Spleen (tissue), 13 donors: ENCODE measurements around the gene ZBTB8OS. TPM values are rescaled to one million over a fixed set of nuclear protein-coding genes. Genes with fewer than 3 reads are reported as not detected.
"Not testable (repeated sequence)": the region's sequence is repeated elsewhere in the genome, so short reads cannot be mapped to it uniquely, and the experiment has no call there.

ENCODE experiments used
- DNase-seq: peaks from one replicate; pipeline ENCODE4 v3.0.0-alpha.2; 2020
- H3K27ac ChIP-seq, 8 donors: fragments of 200-600 bp; sonication (generic) in 7 of 8; 1 replicate in 4 of 8; 2 replicates in 4 of 8; pipeline versions ENCODE4 v1.5.0 to v1.8.0; 2016 to 2021; ENCODE audit warnings: inconsistent platforms in 4 of 8, mild to moderate bottlenecking in 4 of 8, moderate library complexity in 1 of 8
- H3K27me3 ChIP-seq, 7 donors: fragments of 200-600 bp; sonication (generic) in 6 of 7; replicated peaks in 1 of 7; 1 replicate in 4 of 7; 2 replicates in 3 of 7; pipeline versions ENCODE4 v1.5.0 to v1.8.0; 2016 to 2021; ENCODE audit warnings: inconsistent platforms in 3 of 7, mild to moderate bottlenecking in 1 of 7
- H3K36me3 ChIP-seq, 6 donors: fragments of 200-600 bp; sonication (generic) in 5 of 6; 1 replicate in 4 of 6; 2 replicates in 2 of 6; pipeline versions ENCODE4 v1.5.0 to v1.8.0; 2016 to 2021; ENCODE audit warnings: inconsistent platforms in 2 of 6
- H3K4me1 ChIP-seq, 6 donors: fragments of 200-600 bp; sonication (generic) in 5 of 6; 1 replicate in 3 of 6; 2 replicates in 3 of 6; pipeline versions ENCODE4 v1.5.0 to v1.8.0; 2016 to 2021; ENCODE audit warnings: inconsistent platforms in 3 of 6
- H3K4me3 ChIP-seq, 8 donors: fragments of 200-600 bp; sonication (generic) in 7 of 8; 1 replicate in 4 of 8; 2 replicates in 4 of 8; pipeline versions ENCODE4 v1.5.0 to v1.8.0; 2016 to 2021; ENCODE audit warnings: inconsistent platforms in 4 of 8, mild to moderate bottlenecking in 4 of 8, moderate library complexity in 2 of 8
- H3K9me3 ChIP-seq, 8 donors: fragments of 200-600 bp; sonication (generic) in 7 of 8; 1 replicate in 4 of 8; 2 replicates in 4 of 8; pipeline versions ENCODE4 v1.5.0 to v1.8.0; 2016 to 2021; ENCODE audit warnings: inconsistent platforms in 4 of 8
- POLR2A ChIP-seq, 3 donors: fragments of 450-650 bp; IDR thresholded peaks; one replicate each; pipeline ENCODE4 v1.5.1; 2017; ENCODE audit warnings: antibody characterized with exemption in 3 of 3, mild to moderate bottlenecking in 1 of 3
- POLR2AphosphoS5 ChIP-seq, 3 donors: sonication (generic); formaldehyde crosslinking; IDR thresholded peaks; one replicate each; pipeline ENCODE4 v1.5.1; 2017; ENCODE audit warnings: antibody characterized with exemption in 3 of 3
- WGBS, 5 donors: extraction: QIAGEN DNeasy Blood & Tissue Kit in 3 of 5; methylation state at CpG; one replicate each; pipeline versions ENCODE4 v1.1.5 to v1.1.7; 2013 to 2018; 5-methylcytosine and 5-hydroxymethylcytosine counted together
- intact Hi-C: fragments of 100-400 bp; cut with DNase I; formaldehyde crosslinking; loops from one replicate; pipeline ENCODE4 v1.15.0; 2023; ENCODE audit warnings: low total_unique reads
- long read RNA-seq, 2 donors: transcript quantifications; one replicate each; lab custom pipeline, GENCODE V29; 2026
- polyA plus RNA-seq, 3 donors: library from polyadenylated mRNA; stranded (reverse); fragments of 200-250 nt; gene quantifications; one replicate each; pipeline ENCODE4 v1.2.1, GENCODE V29; 2013
- total RNA-seq, 7 donors: library from RNA; depleted of rRNA in 3 of 7; stranded (reverse); fragments of >200 nt in 3 of 7; fragmentation: NEBNext Ultra II Directional in 4 of 7; extraction: Animal tissue kit (Norgen Biotek cat#: 25700) in 4 of 7; gene quantifications; one replicate each; pipeline versions ENCODE4 v1.1.0 to v1.2.1, GENCODE V29; 2016 to 2021
- TF ChIP-seq, protein P1 (sequence below), 11 experiments: fragments of 200-600 bp in 7 of 11; fragments of 450-650 bp in 4 of 11; sonication (generic) in 4 of 11; IDR thresholded peaks in 8 of 11; conservative IDR thresholded peaks in 3 of 11; 1 replicate in 7 of 11; 2 replicates in 4 of 11; pipeline versions ENCODE4 v1.4.0 to v1.8.0; 2016 to 2021; ENCODE audit warnings: antibody characterized with exemption in 11 of 11, inconsistent platforms in 4 of 11, mild to moderate bottlenecking in 1 of 11
- donor health status: healthy with polysubstance abuse.
- donor health status: DM: no; HTN: no; CAD: no; lungs with moderate emphysema.
- donor health status: DM: no; HTN: no; CAD: no.
- donor health status: Bipolar disorder and iron deficiency.
- donor health status: healthy.
- donor health status: DM: no; HTN: no; CAD: no.
- donor health status: DM: yes; HTN: yes; CAD: no.

The ZBTB8OS gene
- total RNA-seq (10 to 100 TPM; 26.7 to 46.2 (median 35.4) TPM), polyA plus RNA-seq (10 to 100 TPM; 52.9 to 70.5 (median 53.1) TPM)
- long read RNA-seq, donor 1, partial matches to known transcripts, result 35 of 78 reads
- long read RNA-seq, donor 1, other reads (novel, unspliced or antisense), result 35 of 78 reads
- long read RNA-seq, donor 2, partial matches to known transcripts, result 0 of 5 reads
- long read RNA-seq, donor 2, other reads (novel, unspliced or antisense), result 0 of 5 reads

- Histone ChIP-seq H3K9me3 (no peaks in the 10 kb centered on the region), H3K27ac (peak within 1 kb of the TSS; percentile 97 to 100 (median 99)), H3K4me1 (peaks cover 43 to 81% (median 74%) of the 10 kb centered on the region in 6 donors), H3K4me3 (peak within 1 kb of the TSS; percentile 65 to 91 (median 82)), H3K36me3 (peaks cover 0 to 50% (median 18%) of the 10 kb centered on the region in 6 donors), H3K27me3 (no peaks in the 10 kb centered on the region)
- TF ChIP-seq, protein P1, sequence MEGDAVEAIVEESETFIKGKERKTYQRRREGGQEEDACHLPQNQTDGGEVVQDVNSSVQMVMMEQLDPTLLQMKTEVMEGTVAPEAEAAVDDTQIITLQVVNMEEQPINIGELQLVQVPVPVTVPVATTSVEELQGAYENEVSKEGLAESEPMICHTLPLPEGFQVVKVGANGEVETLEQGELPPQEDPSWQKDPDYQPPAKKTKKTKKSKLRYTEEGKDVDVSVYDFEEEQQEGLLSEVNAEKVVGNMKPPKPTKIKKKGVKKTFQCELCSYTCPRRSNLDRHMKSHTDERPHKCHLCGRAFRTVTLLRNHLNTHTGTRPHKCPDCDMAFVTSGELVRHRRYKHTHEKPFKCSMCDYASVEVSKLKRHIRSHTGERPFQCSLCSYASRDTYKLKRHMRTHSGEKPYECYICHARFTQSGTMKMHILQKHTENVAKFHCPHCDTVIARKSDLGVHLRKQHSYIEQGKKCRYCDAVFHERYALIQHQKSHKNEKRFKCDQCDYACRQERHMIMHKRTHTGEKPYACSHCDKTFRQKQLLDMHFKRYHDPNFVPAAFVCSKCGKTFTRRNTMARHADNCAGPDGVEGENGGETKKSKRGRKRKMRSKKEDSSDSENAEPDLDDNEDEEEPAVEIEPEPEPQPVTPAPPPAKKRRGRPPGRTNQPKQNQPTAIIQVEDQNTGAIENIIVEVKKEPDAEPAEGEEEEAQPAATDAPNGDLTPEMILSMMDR (IDR thresholded peaks at IDR 0.05 in 8 of 11, conservative IDR thresholded peaks at IDR 0.05 in 3 of 11), result peak in 1 of 11 experiments; percentile 14
- TF ChIP-seq POLR2AphosphoS5 (IDR thresholded peaks at IDR 0.05), result peak in 2 of 3 donors; percentile 43 to 92
- TF ChIP-seq POLR2A (IDR thresholded peaks at IDR 0.05), result peak in 2 of 3 donors; percentile 50 to 75
- DNase-seq, result peak; percentile 95
- intact Hi-C loops, result no loop called here
- 0 to 1% (median 0%) methylated on average over 21 of the region's 21 CpGs for WGBS, 5 donors
Observed at GRCh38 chr1:32650248-32650751, at the start of gene ZBTB8OS. Gene ZBTB8OS (minus strand): TSS chr1:32650550. CDS start chr1:32650529, 21 bp downstream.

DNA sequence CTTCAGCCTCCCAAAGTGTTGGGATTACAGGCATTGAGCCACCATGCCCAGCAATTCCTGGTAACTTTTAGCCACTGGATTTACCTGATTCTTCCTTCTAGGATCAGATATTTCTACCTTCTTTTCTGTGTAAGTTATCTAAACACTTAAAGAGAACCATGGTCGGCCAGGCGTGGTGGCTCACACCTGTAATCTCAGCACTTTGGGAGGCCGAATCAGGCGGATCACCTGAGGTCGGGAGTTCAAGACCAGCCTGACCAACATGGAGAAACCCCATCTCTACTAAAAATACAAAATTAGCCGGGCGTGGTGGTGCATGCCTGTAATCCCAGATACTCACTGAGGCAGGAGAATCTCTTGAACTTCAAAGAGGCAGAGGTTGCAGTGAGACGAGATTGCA, 46.6 kb upstream of the ZBTB8OS start:
- intact Hi-C loops, H3K4me3 ChIP-seq, DNase-seq, H3K36me3 ChIP-seq, H3K27ac ChIP-seq, H3K9me3 ChIP-seq, H3K27me3 ChIP-seq: not testable (repeated sequence)
- WGBS, 5 donors, result 91 to 98% (median 94%) methylated on average over 8 of the region's 8 CpGs
- peaks cover 3 to 41% (median 26%) of the 10 kb centered on the region in 6 donors for H3K4me1 ChIP-seq

GRCh38 chr1:32696041-32696440, 45.7 kb upstream of the ZBTB8OS start:
- H3K36me3 ChIP-seq, result peaks cover 0 to 3% (median 0%) of the 10 kb centered on the region in 6 donors
- H3K27ac ChIP-seq, result peak overlapping the region in 1 of 8 donors; percentile 68
- H3K4me1 ChIP-seq, result peaks cover under 1 to 31% (median 20%) of the 10 kb centered on the region in 6 donors
- H3K4me3 ChIP-seq, result no peak overlapping the region
- peak; percentile 47 for DNase-seq
- no peaks in the 10 kb centered on the region for H3K9me3 ChIP-seq
- intact Hi-C loops, result no loop called here
- TF ChIP-seq POLR2AphosphoS5 (IDR thresholded peaks at IDR 0.05) (no peak), POLR2A (IDR thresholded peaks at IDR 0.05) (no peak)
- TF ChIP-seq, protein P1 (IDR thresholded peaks at IDR 0.05 in 8 of 11, conservative IDR thresholded peaks at IDR 0.05 in 3 of 11), result no peak
- 89 to 96% (median 94%) methylated on average over 9 of the region's 9 CpGs for WGBS, 5 donors
- no peaks in the 10 kb centered on the region for H3K27me3 ChIP-seq

DNA sequence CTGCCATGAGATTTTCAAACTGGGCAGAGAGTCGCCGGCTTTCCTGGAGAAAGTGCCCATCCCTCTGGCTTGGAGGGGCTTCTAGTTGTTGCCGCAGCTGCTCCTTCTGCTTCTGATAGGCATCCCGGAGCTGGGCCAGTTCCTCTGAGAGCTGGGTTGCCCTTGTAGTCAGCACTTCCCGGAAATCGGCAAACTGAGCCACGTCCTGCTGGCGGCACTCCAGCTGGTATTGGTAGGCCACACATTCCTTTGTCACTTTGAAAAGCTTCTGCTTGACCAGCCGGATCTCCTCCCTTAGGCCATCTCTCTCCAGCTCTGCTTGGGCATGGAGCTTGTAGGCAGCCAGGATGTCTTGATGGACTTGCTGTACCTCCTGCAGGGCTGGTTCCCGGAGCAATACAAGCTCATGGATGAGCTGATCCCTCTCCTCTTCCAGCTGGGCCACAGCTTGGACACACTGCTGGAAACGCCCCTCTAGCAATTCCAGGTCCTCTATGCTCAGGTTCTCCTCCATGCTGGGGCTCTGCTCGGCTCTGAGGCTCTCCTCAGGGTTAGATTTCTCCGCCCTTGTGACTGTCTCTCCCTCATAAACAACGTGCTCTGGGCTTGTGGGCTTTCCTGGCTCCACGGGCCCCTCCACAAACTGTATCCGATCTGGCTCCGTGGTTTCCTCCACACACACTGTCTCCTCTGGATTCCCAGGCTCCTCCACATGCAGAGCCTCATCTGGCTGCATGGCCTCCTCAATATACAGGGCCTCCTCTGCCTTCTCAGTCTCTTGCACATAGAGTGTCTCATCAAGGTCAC, 45.0 kb upstream of the ZBTB8OS start:
- Histone ChIP-seq H3K27ac (peak overlapping the region in 6 of 8 donors; percentile 39 to 68 (median 60)), H3K27me3 (no peaks in the 10 kb centered on the region), H3K4me1 (peaks cover 0 to 25% (median 16%) of the 10 kb centered on the region in 6 donors), H3K9me3 (no peaks in the 10 kb centered on the region), H3K4me3 (peak overlapping the region in 2 of 8 donors; percentile 11 to 22), H3K36me3 (peaks cover 0 to 10% (median 0%) of the 10 kb centered on the region in 6 donors)
- peak; percentile 86 for DNase-seq
- WGBS, 5 donors, result 45 to 76% (median 54%) methylated on average over 9 to 17 of the region's 17 CpGs
- intact Hi-C loops, result no loop called here
- TF ChIP-seq POLR2AphosphoS5 (IDR thresholded peaks at IDR 0.05), result peak in 2 of 3 donors; percentile 65 to 71
- TF ChIP-seq, protein P1 (IDR thresholded peaks at IDR 0.05 in 8 of 11, conservative IDR thresholded peaks at IDR 0.05 in 3 of 11), result no peak
